Fibroblast of skin of back (primary cell): ENCODE data around the gene NARS2.
A peak's percentile ranks its signal among the peaks of the same experiment; 100 is the strongest.
"Not testable (repeated sequence)": the region's sequence is repeated elsewhere in the genome, so short reads cannot be mapped to it uniquely, and the experiment has no call there.

Source experiments
- DNase-seq: peaks from one replicate; pipeline ENCODE4 v3.0.0-alpha.2; 2013

Gene NARS2

GRCh38 chr11:78478536-78478935 is 96.1 kb downstream of the NARS2 start:
- DNase-seq: no peak

DNA sequence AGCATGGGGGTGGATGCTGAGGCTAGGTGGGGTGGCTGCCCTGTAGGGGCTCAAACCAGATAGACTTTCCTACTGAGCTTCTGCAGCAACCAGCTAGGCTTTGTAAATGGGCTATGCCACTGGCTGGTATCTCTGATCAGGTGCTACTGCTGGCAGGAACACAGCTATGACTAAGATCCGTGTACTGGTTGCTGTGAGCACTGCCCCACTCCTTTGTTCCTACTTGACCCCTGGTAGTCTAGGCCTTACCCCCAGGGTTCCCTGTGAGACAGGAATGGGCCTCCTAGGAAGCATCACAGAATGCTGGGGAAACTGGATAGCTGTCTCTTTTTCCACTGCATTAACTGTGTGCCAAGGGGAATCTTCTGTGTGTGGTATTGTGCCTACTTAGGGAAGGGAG is 98.6 kb downstream of the NARS2 start:
- DNase-seq: no peak

- no peak for DNase-seq
Observed at GRCh38 chr11:78474451-78474850, 100.2 kb downstream of the NARS2 start.

DNA sequence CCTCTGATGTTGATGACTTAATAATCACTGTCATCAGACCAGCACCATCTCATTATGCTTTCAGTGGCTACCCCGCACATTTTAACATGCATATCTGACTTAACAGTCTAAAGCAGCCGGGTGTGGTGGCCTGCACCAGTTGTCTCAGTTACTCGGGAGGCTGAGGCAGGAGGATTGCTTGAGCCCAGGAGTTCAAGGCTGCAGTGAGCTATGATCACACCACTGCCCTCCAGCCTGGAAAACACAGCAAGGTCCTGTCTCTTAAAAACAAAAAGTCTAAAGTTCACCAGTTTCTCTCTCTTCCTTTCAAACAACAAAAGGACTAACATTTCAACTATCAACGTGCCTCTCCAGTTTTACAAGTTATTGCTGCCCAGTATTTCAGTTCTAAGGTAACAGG is 101.8 kb downstream of the NARS2 start:
- no peak for DNase-seq

DNA sequence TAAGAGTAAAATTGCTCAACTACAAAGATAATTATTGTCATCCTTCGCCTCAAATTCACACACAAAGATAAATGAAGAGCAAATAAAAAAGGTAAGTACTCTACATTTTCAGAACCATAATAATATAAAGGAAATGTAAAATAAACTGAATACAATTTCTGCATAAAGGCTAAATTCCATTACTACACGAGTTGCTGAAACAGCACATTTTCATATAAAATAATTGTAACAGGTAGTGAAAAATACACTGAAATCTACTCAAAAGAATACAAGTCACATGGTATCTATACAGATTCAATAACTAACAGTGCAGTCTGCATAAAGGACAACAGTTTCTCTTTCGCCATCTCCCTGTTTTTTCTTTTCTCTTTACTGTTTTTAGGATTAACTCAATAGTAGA is 102.3 kb downstream of the NARS2 start:
- no peak for DNase-seq

DNA sequence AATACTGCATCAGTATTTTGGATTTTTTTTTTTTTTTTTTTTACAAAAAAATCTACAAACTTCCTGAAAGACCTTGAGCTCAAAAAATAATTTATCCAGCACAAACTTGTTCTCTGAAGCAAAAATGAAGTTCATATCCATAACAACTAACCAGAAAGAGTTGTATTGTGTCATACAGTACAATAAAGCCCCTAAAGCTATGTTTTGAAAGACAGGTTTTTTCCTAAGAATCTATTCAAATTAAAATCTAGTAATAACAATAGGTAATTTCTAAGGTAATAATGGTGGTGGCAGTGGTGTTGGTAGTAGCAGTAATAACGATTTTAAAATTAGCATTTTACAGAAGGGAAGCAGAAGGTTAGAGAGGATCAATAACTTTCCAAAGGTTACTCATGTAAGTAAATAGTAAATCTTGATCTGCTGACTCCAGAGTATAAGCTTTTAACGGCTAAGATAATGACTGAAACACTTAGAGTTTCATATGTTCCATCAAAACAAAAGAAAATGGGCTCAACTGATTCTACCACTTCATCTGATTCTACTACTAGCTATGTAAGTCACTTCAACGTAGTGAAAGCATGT is 103.7 kb downstream of the NARS2 start:
- no peak for DNase-seq

- no peak for DNase-seq
Observed at GRCh38 chr11:78469896-78470295, 104.8 kb downstream of the NARS2 start.

DNA sequence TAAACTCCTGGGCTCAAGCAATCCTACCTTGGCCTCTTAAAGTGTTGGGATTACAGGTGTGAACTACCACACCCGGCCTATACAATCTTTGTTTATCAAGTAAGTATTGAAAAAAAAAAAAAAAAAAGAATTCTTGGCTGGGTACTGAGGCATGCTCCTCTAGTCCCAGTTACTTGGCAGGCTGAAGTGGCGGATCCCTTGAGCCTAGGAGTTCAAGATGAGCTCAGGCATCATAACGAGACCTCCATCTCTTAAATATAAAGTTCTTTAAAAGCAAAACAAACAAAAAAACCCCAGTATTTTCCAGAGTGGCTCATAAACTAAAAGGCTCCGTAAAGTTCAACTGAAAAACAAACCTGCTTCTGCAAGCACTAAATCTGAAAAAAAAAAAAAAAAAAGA is 106.7 kb downstream of the NARS2 start:
- DNase-seq: no peak

- no peak for DNase-seq
Observed at GRCh38 chr11:78467370-78467769, 107.3 kb downstream of the NARS2 start.

GRCh38 chr11:78465169-78465942 is 109.3 kb downstream of the NARS2 start:
- DNase-seq: no peak

DNA sequence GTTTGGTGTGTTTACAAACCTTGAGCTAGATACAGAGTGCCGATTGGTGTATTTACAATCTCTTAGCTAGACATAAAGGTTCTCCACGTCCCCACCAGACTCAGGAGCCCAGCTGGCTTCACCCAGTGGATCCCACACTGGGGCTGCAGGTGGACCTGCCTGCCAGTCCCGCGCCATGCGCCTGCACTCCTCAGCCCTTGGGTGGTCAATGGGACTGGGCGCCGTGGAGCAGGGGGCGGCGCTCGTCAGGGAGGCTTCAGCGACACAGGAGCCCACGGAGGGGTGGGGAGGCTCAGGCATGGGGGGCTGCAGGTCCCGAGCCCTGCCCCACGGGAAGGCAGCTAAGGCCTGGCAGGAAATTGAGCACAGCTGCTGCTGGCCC is 109.9 kb downstream of the NARS2 start:
- not testable (repeated sequence) for DNase-seq

DNA sequence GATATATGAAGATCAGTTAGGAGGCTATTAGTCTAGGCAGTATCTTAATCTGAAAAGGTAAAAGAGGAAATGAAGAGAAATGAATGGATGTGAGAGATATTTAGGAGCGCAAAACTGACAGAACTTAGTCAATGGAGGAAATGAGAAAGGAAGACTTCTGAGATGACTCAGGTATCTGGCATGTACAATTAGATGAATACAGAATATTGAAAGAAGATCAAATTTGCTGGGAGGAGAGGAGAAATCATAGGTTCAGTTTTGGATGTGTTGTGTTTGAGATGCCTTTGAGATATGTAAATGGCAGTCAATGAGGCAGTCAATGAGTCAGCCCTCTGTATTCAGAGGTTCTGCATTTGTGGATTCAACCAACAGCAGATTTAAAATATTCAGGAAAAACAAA is 114.2 kb downstream of the NARS2 start:
- peak; percentile 62 for DNase-seq

DNA sequence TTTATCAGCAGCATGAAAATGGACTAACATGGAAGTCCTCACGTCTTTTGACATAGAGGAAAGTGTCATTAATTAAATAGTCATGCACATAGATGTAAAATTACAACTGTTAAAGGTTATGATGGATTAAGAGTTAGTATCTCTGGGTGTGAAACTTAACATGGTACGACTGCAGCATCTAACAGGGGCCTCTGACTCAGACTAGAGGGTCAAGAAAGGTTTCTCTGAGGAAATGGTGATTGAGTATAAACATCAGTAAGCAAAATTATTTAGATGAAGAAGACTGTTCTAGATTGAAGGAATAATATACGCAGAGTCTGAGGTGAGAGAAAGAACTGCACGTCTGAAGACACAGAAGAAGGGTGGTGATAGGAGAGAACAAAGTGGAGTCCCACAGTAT is 114.9 kb downstream of the NARS2 start:
- DNase-seq: no peak

DNA sequence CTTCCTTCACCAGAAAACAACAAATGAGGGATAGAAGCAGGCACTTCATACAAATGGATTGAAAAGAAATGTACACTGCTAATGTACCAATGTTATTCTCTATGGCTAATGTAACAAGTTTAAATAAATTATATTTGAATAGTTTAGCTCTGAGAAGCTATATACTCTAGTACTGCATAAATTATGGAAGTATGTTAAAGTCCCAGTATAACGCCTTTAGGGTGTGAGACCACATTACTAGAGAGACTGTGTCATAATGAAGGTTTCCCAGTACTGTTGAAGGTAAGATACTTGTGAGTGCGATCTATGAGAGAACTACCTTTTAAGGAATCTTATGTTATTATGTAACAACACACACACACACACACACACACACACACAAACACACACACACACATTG is 117.2 kb downstream of the NARS2 start:
- no peak for DNase-seq

- no peak for DNase-seq
Observed at GRCh38 chr11:78453140-78453935, 121.3 kb downstream of the NARS2 start.

GRCh38 chr11:78451371-78452150 is 123.1 kb downstream of the NARS2 start:
- no peak for DNase-seq

GRCh38 chr11:78450866-78451265 is 123.8 kb downstream of the NARS2 start:
- no peak for DNase-seq

- peak; percentile 61 for DNase-seq
Observed at GRCh38 chr11:78449866-78450265, 124.8 kb downstream of the NARS2 start.

DNA sequence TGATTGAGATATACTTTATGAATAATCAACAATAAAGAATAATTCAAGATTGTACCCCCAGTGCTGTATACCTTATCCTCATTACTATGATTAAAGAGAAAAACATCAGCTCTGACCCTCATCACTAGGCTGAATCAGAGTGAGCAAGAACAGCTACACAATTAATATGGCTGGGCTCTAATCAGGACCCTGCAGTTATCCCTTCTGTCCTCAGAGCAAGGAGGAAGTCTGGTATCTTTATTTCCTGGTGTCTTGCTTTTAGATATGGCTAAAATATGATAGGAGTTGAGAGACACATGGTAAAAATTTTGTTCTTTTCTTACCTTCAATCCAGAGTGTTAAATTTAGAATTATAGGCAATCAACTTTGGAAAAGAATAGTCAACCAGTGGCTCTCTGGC is 128.5 kb downstream of the NARS2 start:
- no peak for DNase-seq

- DNase-seq: no peak
Observed at GRCh38 chr11:78444726-78445125, 129.9 kb downstream of the NARS2 start.

- no peak for DNase-seq
Observed at GRCh38 chr11:78441956-78442355, 132.7 kb downstream of the NARS2 start.

DNA sequence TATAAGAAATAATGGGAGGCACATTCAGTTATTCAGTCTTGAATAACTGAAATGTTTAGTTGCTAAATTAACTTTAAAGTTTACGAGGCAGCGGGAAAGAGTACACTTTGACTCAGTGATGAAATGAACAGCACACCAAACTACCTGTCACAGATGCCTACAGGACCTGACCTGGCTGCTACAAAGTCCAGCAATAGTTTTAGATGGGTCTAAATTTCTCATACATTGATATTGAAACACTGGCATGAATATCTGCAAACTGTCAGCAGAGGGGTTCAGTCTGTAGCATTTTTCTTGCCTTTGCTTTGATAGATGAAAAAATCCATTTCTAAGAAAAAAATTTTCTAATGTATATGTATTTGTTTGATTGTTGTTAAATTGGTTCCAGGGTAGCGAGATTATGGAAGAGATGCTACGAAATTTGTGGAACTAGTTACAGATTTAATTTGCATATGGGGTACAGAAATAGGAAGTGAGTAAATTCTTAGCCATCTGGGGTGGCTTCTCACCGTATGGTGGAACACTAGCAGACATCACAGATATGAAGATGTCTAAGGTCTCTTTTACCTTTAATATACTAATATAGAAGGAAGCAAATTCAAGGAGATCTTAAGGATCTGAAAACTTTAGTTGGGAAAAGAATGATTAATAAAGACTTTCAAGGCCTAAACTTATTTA is 136.2 kb downstream of the NARS2 start:
- no peak for DNase-seq
